ENCODE results near the gene TCTN2. TPM values are rescaled to one million over a fixed set of nuclear protein-coding genes. Genes with fewer than 3 reads are reported as not detected.
A peak's percentile ranks its signal among the peaks of the same experiment; 100 is the strongest.

The TCTN2 gene
- total RNA-seq, 1 experiment from 2014 or later = 7.3 TPM

GRCh38 chr12:123633379-123634141 lies 37.4 kb upstream of the TCTN2 start, which contains the start of the genes EIF2B1 and GTF2H3:
EIF2B1 (minus strand) TSS chr12:123633686; CDS start chr12:123633557, 129 bp downstream.
GTF2H3 (plus strand) TSS chr12:123633829; CDS start chr12:123633860, 31 bp downstream.
- CTCF ChIA-PET = no interaction called here
- Mint-ChIP-seq H3K36me3 (ENCODE audit: insufficient read depth, unreplicated experiment) (peaks cover 48% of the 10 kb centered on the region), H3K4me1 (ENCODE audit: low read depth, unreplicated experiment) (peaks cover 9% of the 10 kb centered on the region), H3K4me3 (ENCODE audit: unreplicated experiment) (peak within 1 kb of the TSS; percentile 99), H3K9me3 (ENCODE audit: unreplicated experiment) (no peaks in the 10 kb centered on the region), H3K27ac (ENCODE audit: unreplicated experiment) (peak within 1 kb of the TSS; percentile 100), H3K27me3 (ENCODE audit: insufficient read depth, unreplicated experiment) (no peaks in the 10 kb centered on the region)
- intact Hi-C loops (cut with micrococcal nuclease; ENCODE audit: unreplicated experiment) = loop anchor here (1.0 to 5.0 kb wide), 3 partner anchors 31 to 79 kb away; partner anchors contain the start of genes ATP6V0A2, DDX55 and TCTN2
- Histone ChIP-seq H3K36me3 (ENCODE audit: control insufficient read depth, insufficient read depth, low read length) (0 out of 2 replicates have a peak, but pooled peaks cover 1% of the 10 kb centered on the region), H3K4me1 (no peaks in the 10 kb centered on the region), H3K27me3 (replicated peaks; ENCODE audit: control insufficient read depth, insufficient read depth, low read length) (no peaks in the 10 kb centered on the region), H3K4me3 (ENCODE audit: low read depth, low read length) (peak within 1 kb of the TSS; percentile 97), H3K9me3 (no peaks in the 10 kb centered on the region)
- DNase-seq = peak; percentile 97
- BruUV-seq (replicated peaks) = no TSS peak
- POLR2A ChIA-PET = interaction anchor here (0.5 kb wide), 1 partner anchor 49 kb away, joined by 3 read pairs; the partner anchor contains the start of gene TMED2
- no peak for TF ChIP-seq CTCF (IDR thresholded peaks at IDR 0.05; ENCODE audit: insufficient read depth in 1 of 2, low read depth in 1 of 2, low read length in 1 of 2, severe bottlenecking in 1 of 2, unreplicated experiment in 1 of 2)

GRCh38 chr12:123634142-123634561 lies 36.8 kb upstream of the TCTN2 start:
- ChIA-PET CTCF (no interaction called here), POLR2A (interaction anchor here (0.5 kb wide), 1 partner anchor 50 kb away, joined by 3 read pairs; the partner anchor contains the start of gene TMED2)
- Mint-ChIP-seq H3K36me3 (ENCODE audit: insufficient read depth, unreplicated experiment) (peaks cover 42% of the 10 kb centered on the region), H3K9me3 (ENCODE audit: unreplicated experiment) (no peaks in the 10 kb centered on the region), H3K4me3 (ENCODE audit: unreplicated experiment) (peak overlapping the region; percentile 99), H3K27ac (ENCODE audit: unreplicated experiment) (peak overlapping the region; percentile 100), H3K27me3 (ENCODE audit: insufficient read depth, unreplicated experiment) (no peaks in the 10 kb centered on the region), H3K4me1 (ENCODE audit: low read depth, unreplicated experiment) (peaks cover 9% of the 10 kb centered on the region)
- H3K36me3 ChIP-seq (ENCODE audit: control insufficient read depth, insufficient read depth, low read length) = 0 out of 2 replicates have a peak, but pooled peaks cover 1% of the 10 kb centered on the region
- peak overlapping the region; percentile 97 for H3K4me3 ChIP-seq (ENCODE audit: low read depth, low read length)
- intact Hi-C loops (cut with micrococcal nuclease; ENCODE audit: unreplicated experiment) = loop anchor here (5.0 kb wide), 2 partner anchors 38 to 78 kb away; partner anchors contain the start of genes ATP6V0A2 and TCTN2
- no peaks in the 10 kb centered on the region for H3K4me1 ChIP-seq
- H3K9me3 ChIP-seq = no peaks in the 10 kb centered on the region
- TF ChIP-seq CTCF (IDR thresholded peaks at IDR 0.05; ENCODE audit: insufficient read depth in 1 of 2, low read depth in 1 of 2, low read length in 1 of 2, severe bottlenecking in 1 of 2, unreplicated experiment in 1 of 2) = no peak
- H3K27me3 ChIP-seq (replicated peaks; ENCODE audit: control insufficient read depth, insufficient read depth, low read length) = no peaks in the 10 kb centered on the region
- no peak for DNase-seq
- TSS peak; percentile 92 for BruUV-seq (replicated peaks)

GRCh38 chr12:123643911-123644310 lies 27.0 kb upstream of the TCTN2 start:
- H3K9me3 Mint-ChIP-seq (ENCODE audit: unreplicated experiment) = no peaks in the 10 kb centered on the region
- Histone ChIP-seq H3K9me3 (no peaks in the 10 kb centered on the region), H3K4me3 (ENCODE audit: low read depth, low read length) (no peak overlapping the region), H3K36me3 (ENCODE audit: control insufficient read depth, insufficient read depth, low read length) (no peaks in the 10 kb centered on the region; the same call in 1 of the 2 replicates), H3K4me1 (no peaks in the 10 kb centered on the region), H3K27me3 (replicated peaks; ENCODE audit: control insufficient read depth, insufficient read depth, low read length) (no peaks in the 10 kb centered on the region)
- H3K4me1 Mint-ChIP-seq (ENCODE audit: low read depth, unreplicated experiment) = no peaks in the 10 kb centered on the region
- BruUV-seq (replicated peaks) = no TSS peak
- intact Hi-C loops (cut with micrococcal nuclease; ENCODE audit: unreplicated experiment) = no loop called here
- no peak for DNase-seq
- H3K27me3 Mint-ChIP-seq (ENCODE audit: insufficient read depth, unreplicated experiment) = no peaks in the 10 kb centered on the region
- no peak for TF ChIP-seq CTCF (IDR thresholded peaks at IDR 0.05; ENCODE audit: insufficient read depth in 1 of 2, low read depth in 1 of 2, low read length in 1 of 2, severe bottlenecking in 1 of 2, unreplicated experiment in 1 of 2)
- CTCF ChIA-PET = no interaction called here
- H3K36me3 Mint-ChIP-seq (ENCODE audit: insufficient read depth, unreplicated experiment) = peaks cover 49% of the 10 kb centered on the region
- H3K27ac Mint-ChIP-seq (ENCODE audit: unreplicated experiment) = no peak overlapping the region
- H3K4me3 Mint-ChIP-seq (ENCODE audit: unreplicated experiment) = no peak overlapping the region
- POLR2A ChIA-PET = no interaction called here
